Peyer's patch (tissue), 4 donors: Measurements from ENCODE around the gene GLRX2. TPM values are rescaled to one million over a fixed set of nuclear protein-coding genes. Genes with fewer than 3 reads are reported as not detected.

Experiments
- DNase-seq, 3 donors: peaks; one replicate each; pipeline ENCODE4 v3.0.0-alpha.2; 2017 to 2019
- H3K27ac ChIP-seq, 4 donors: fragments of 200-600 bp; sonication (generic); one replicate each; pipeline ENCODE4 v1.5.1; 2016 to 2019
- H3K27me3 ChIP-seq, 2 donors: fragments of 200-600 bp; sonication (generic); one replicate each; pipeline ENCODE4 v1.5.1; 2019
- H3K36me3 ChIP-seq, 3 donors: fragments of 200-600 bp; sonication (generic); one replicate each; pipeline ENCODE4 v1.5.1; 2016 to 2019
- H3K4me1 ChIP-seq, 4 donors: fragments of 200-600 bp; sonication (generic); one replicate each; pipeline ENCODE4 v1.5.1; 2016 to 2019
- H3K4me3 ChIP-seq, 4 donors: fragments of 200-600 bp; sonication (generic); 1 replicate in 3 of 4; 2 replicates in 1 of 4; pipeline ENCODE4 v1.5.1; 2016 to 2019; ENCODE audit warnings: mild to moderate bottlenecking in 1 of 4
- H3K9me3 ChIP-seq, 4 donors: fragments of 200-600 bp; sonication (generic); one replicate each; pipeline ENCODE4 v1.5.1; 2016 to 2019; ENCODE audit warnings: mild to moderate bottlenecking in 1 of 4
- POLR2A ChIP-seq, 2 donors: fragments of 450-650 bp; IDR thresholded peaks; one replicate each; pipeline ENCODE4 v1.5.1; 2017; ENCODE audit warnings: antibody characterized with exemption in 2 of 2, mild to moderate bottlenecking in 2 of 2, moderate library complexity in 2 of 2
- total RNA-seq, 4 donors: library from RNA; depleted of rRNA; stranded (reverse); fragments of >200 nt; gene quantifications; one replicate each; pipeline ENCODE4 v1.1.0, GENCODE V29; 2016
- TF ChIP-seq, protein P1 (sequence below), 6 experiments: fragments of 450-650 bp in 4 of 6; fragments of 200-600 bp in 2 of 6; sonication (generic) in 1 of 6; IDR thresholded peaks; one replicate each; pipeline ENCODE4 v1.5.1; 2017 to 2019; ENCODE audit warnings: antibody characterized with exemption in 6 of 6, mild to moderate bottlenecking in 3 of 6, moderate library complexity in 1 of 6

Gene GLRX2
- 10 to 100 TPM in 1 of 4 donors, 1 to 10 TPM in 3; 3.3 to 12.4 (median 7.5) TPM for total RNA-seq

DNA sequence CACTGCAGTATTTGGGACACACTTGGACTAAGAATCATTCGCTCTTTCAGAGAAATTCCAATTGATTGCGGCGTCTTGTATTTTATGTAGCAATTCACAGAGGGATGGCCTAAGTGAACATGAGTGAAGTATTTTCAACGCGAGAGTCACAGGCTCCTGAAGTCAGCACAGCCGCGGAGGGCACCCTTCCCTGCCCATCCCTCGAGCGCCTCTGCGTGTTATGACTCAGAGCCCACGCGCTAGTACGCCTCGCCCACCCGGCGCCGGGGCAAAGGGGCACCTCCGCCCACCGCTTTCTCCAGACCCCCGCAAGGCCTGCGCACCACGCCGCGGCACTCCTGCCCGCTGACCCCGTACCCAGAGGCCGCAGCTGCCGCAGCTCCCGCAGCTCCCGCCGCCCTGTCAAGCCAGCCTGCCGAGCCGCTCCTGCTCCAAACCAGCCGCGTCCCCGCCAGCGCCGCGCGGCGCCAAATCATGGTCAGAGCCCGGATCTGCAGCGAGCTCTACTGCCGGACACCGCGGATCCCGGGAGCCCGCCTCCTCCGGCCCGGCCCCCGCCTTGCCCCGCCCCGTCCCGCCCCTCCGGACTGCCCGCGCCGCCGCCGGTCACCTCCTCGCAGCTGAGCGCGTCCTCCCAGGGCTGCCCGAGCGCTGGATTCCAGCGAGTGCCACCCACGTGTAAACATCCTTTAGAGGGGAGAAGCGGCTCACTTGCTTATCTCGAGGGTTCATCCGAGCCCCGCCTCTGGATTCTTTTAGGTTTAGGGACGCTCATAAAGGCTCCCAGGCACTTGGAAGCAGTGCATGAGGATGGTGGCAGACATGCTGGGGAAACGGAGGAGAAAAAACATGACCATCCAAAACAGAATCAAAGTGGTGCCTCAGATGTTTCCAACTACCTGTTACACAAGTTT, at the start of gene GLRX2:
GLRX2 (minus strand) TSS at position 508 of the 914 bp plus-strand sequence; CDS start at position 476, 32 bp downstream.
- peak; percentile 72 to 95 (median 92) for DNase-seq

GRCh38 chr1:193144999-193145398, 39.8 kb upstream of the GLRX2 start:
- Histone ChIP-seq H3K9me3 (no peaks in the 10 kb centered on the region), H3K4me1 (no peaks in the 10 kb centered on the region), H3K4me3 (no peak overlapping the region), H3K36me3 (peaks cover 0 to 60% (median 0%) of the 10 kb centered on the region in 3 donors), H3K27ac (no peak overlapping the region), H3K27me3 (no peaks in the 10 kb centered on the region)
- TF ChIP-seq, protein P1, sequence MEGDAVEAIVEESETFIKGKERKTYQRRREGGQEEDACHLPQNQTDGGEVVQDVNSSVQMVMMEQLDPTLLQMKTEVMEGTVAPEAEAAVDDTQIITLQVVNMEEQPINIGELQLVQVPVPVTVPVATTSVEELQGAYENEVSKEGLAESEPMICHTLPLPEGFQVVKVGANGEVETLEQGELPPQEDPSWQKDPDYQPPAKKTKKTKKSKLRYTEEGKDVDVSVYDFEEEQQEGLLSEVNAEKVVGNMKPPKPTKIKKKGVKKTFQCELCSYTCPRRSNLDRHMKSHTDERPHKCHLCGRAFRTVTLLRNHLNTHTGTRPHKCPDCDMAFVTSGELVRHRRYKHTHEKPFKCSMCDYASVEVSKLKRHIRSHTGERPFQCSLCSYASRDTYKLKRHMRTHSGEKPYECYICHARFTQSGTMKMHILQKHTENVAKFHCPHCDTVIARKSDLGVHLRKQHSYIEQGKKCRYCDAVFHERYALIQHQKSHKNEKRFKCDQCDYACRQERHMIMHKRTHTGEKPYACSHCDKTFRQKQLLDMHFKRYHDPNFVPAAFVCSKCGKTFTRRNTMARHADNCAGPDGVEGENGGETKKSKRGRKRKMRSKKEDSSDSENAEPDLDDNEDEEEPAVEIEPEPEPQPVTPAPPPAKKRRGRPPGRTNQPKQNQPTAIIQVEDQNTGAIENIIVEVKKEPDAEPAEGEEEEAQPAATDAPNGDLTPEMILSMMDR (IDR thresholded peaks at IDR 0.05) = no peak
- no peak for TF ChIP-seq POLR2A (IDR thresholded peaks at IDR 0.05)
- no peak for DNase-seq

More for the DNA sequence above, at the start of gene GLRX2:
- no peaks in the 10 kb centered on the region for H3K9me3 ChIP-seq
- H3K36me3 ChIP-seq = peaks cover 0 to 6% (median 0%) of the 10 kb centered on the region in 3 donors
- peaks cover 0 to 9% (median 4%) of the 10 kb centered on the region in 4 donors for H3K4me1 ChIP-seq
- peak within 1 kb of the TSS; percentile 79 to 96 (median 91) for H3K27ac ChIP-seq
- no peaks in the 10 kb centered on the region for H3K27me3 ChIP-seq
- TF ChIP-seq, protein P1 (IDR thresholded peaks at IDR 0.05) = peak in 2 of 6 experiments; percentile 11 to 17
- TF ChIP-seq POLR2A (IDR thresholded peaks at IDR 0.05) = peak; percentile 87 to 88
- peak within 1 kb of the TSS; percentile 71 to 97 (median 83) for H3K4me3 ChIP-seq

DNA sequence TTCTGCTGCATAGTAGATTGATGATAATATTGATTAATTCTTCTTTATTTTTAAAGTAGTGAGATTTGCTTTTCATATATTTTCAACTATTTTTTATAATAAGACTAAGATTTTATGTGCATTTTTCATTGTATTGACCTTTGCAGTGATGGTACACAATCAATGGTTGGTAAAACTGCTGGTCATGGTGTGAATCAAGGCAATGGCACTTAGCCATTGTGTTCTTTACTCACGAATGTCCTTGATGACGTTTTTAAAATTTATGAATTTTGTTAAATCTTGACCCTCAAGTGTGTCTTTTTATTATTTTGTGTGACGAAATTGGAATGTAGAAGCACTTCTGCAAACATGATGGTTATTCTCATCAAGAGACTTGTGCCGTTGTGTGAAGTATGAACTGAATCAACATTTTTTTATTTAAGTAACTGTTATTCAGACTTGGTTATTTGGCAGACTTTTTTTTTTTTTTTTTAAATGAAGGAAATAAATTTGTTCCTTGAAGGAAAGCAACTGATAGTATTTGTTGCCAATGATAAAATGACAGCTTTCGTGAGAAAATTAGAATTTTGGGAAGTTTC, 39.2 kb upstream of the GLRX2 start:
- TF ChIP-seq, protein P1 (IDR thresholded peaks at IDR 0.05) = no peak
- TF ChIP-seq POLR2A (IDR thresholded peaks at IDR 0.05) = no peak
- Histone ChIP-seq H3K27ac (no peak overlapping the region), H3K4me3 (no peak overlapping the region), H3K36me3 (peaks cover 0 to 58% (median 0%) of the 10 kb centered on the region in 3 donors), H3K4me1 (no peaks in the 10 kb centered on the region), H3K27me3 (no peaks in the 10 kb centered on the region), H3K9me3 (no peaks in the 10 kb centered on the region)
- DNase-seq = no peak

DNA sequence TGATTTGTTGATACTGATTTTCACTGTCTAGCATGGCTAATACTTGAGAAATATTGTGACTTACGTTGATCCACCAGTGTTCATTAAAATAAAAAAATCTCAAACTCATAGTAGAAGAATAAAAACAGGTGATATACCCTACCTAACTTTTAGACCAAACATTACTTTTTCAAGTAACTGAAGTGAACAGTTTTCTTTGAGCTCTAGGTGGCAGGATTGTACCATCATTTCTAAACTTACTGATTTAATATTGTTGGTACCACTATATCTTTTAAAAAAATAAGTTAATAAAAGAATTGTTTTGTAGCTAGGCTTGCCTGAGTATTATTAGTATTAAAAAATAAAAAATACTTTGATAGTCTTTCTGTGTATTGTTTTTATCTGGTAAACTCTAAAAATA, 38.1 kb upstream of the GLRX2 start:
- peaks cover 0 to 58% (median 0%) of the 10 kb centered on the region in 3 donors for H3K36me3 ChIP-seq
- no peak for DNase-seq
- H3K27me3 ChIP-seq = no peaks in the 10 kb centered on the region
- H3K4me1 ChIP-seq = no peaks in the 10 kb centered on the region
- no peaks in the 10 kb centered on the region for H3K9me3 ChIP-seq
- no peak overlapping the region for H3K27ac ChIP-seq
- TF ChIP-seq POLR2A (IDR thresholded peaks at IDR 0.05) = no peak
- TF ChIP-seq, protein P1 (IDR thresholded peaks at IDR 0.05) = peak in 4 of 6 experiments; percentile 26 to 41 (median 36)
- no peak overlapping the region for H3K4me3 ChIP-seq

DNA sequence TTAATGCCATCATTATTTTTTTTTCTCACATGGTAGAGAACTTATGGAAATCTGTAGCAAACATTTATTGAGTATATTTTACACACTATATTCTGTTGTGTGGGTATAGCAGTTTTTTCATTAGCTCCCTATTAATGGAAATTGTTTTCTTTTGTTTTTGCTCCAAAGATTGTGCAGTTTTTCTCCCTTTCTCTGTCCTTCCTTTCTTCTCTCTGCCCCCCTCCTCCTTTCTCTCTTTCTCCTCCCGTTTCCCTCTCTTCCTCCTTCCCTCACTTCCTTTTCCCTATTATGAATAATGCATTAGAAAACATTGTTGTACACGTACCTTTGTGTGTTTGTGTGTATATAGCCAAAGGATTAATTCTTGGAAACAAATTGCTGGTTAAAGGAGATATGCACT, 37.2 kb upstream of the GLRX2 start:
- peaks cover 0 to 58% (median 0%) of the 10 kb centered on the region in 3 donors for H3K36me3 ChIP-seq
- no peaks in the 10 kb centered on the region for H3K27me3 ChIP-seq
- H3K4me3 ChIP-seq = no peak overlapping the region
- no peak for DNase-seq
- no peak for TF ChIP-seq POLR2A (IDR thresholded peaks at IDR 0.05)
- TF ChIP-seq, protein P1 (IDR thresholded peaks at IDR 0.05) = no peak
- no peaks in the 10 kb centered on the region for H3K4me1 ChIP-seq
- no peak overlapping the region for H3K27ac ChIP-seq
- no peaks in the 10 kb centered on the region for H3K9me3 ChIP-seq
